IMR-90 (cell line): ENCODE measurements around the gene PNMA6E. TPM values are rescaled to one million over a fixed set of nuclear protein-coding genes. Genes with fewer than 3 reads are reported as not detected.

Experiments used
- ATAC-seq: fragments of 200-7000 bp; cut with Tn5 transposase; 2 replicates; pipeline ENCODE4 v1.9.1; 2020; ENCODE audit warnings: low read depth, mild to moderate bottlenecking, moderate library complexity
- BruUV-seq: library from RNA; stranded (reverse); fragments of 400-500 nt; replicated peaks from 2 replicates; lab custom pipeline; 2021; lab: Mats Ljungman, UMichigan
- CTCF ChIA-PET: fragments of 300-600 bp; formaldehyde crosslinking; extraction: SDS; loops from one replicate; lab custom pipeline; 2021; ENCODE audit warnings: antibody characterized with exemption; lab: Yijun Ruan, JAX
- POLR2A ChIA-PET: fragments of 300-600 bp; sonication (Branson Sonifier 250); formaldehyde crosslinking; loops from one replicate; lab custom pipeline; 2022; ENCODE audit warnings: antibody characterized with exemption; ENCODE audit not compliant: unreplicated experiment; lab: Charles Lee
- DNase-seq: peaks from one replicate; pipeline ENCODE4 v3.0.0; 2013
- H2AFZ ChIP-seq: replicated peaks from 2 replicates; pipeline ENCODE3; 2013; ENCODE audit warnings: low read length, mild to moderate bottlenecking; ENCODE audit not compliant: poor library complexity
- H2AK5ac ChIP-seq: 2 replicates; pipeline ENCODE4 v1.6.1; 2013; ENCODE audit warnings: low read depth, low read length, inconsistent platforms
- H2AK9ac ChIP-seq: replicated peaks from 2 replicates; pipeline ENCODE3; 2013; ENCODE audit warnings: mild to moderate bottlenecking, low read depth, low read length, moderate library complexity; ENCODE audit not compliant: poor library complexity
- H2BK120ac ChIP-seq: 2 replicates; pipeline ENCODE4 v1.6.1; 2013; ENCODE audit warnings: low read depth, low read length, inconsistent platforms
- H2BK15ac ChIP-seq: 3 replicates; pipeline ENCODE4 v1.6.1; 2013; ENCODE audit warnings: low read depth, low read length, inconsistent platforms
- H2BK20ac ChIP-seq: 2 replicates; pipeline ENCODE4 v1.6.1; 2013; ENCODE audit warnings: low read depth, mild to moderate bottlenecking, inconsistent platforms, low read length, moderate library complexity
- H2BK5ac ChIP-seq: 2 replicates; pipeline ENCODE4 v1.6.1; 2013; ENCODE audit warnings: mild to moderate bottlenecking, low read depth, low read length, inconsistent platforms; ENCODE audit not compliant: poor library complexity, severe bottlenecking
- H3K14ac ChIP-seq: replicated peaks from 2 replicates; pipeline ENCODE4 v1.6.1; 2013; ENCODE audit warnings: low read depth, low read length, inconsistent platforms
- H3K18ac ChIP-seq: 2 replicates; pipeline ENCODE4 v1.6.1; 2013; ENCODE audit warnings: low read depth, low read length, control low read depth
- H3K23ac ChIP-seq: 2 replicates; pipeline ENCODE4 v1.6.1; 2013; ENCODE audit warnings: low read depth, low read length, inconsistent platforms
- H3K27ac ChIP-seq: 2 replicates; pipeline ENCODE4 v1.5.1; 2013; ENCODE audit warnings: mild to moderate bottlenecking, control low read depth, low read length; ENCODE audit not compliant: insufficient read depth
- H3K27me3 ChIP-seq: 2 replicates; pipeline ENCODE4 v1.6.1; 2013; ENCODE audit warnings: low read length; ENCODE audit not compliant: control insufficient read depth, insufficient read depth
- H3K36me3 ChIP-seq: 2 replicates; pipeline ENCODE4 v1.6.1; 2013; ENCODE audit warnings: low read length, mixed read lengths; ENCODE audit not compliant: control insufficient read depth, insufficient read depth
- H3K4ac ChIP-seq: 2 replicates; pipeline ENCODE4 v1.6.1; 2013; ENCODE audit warnings: low read depth, low read length, inconsistent platforms
- H3K4me1 ChIP-seq: 2 replicates; pipeline ENCODE4 v1.6.1; 2013; ENCODE audit warnings: low read length, mixed read lengths; ENCODE audit not compliant: control insufficient read depth, insufficient read depth
- H3K4me2 ChIP-seq: 2 replicates; pipeline ENCODE4 v1.6.1; 2013; ENCODE audit warnings: low read depth, mild to moderate bottlenecking, control low read depth, low read length, moderate library complexity
- H3K4me3 ChIP-seq: 2 replicates; pipeline ENCODE4 v1.5.1; 2013; ENCODE audit warnings: low read depth, mild to moderate bottlenecking, control low read depth, low read length, moderate library complexity; ENCODE audit not compliant: insufficient read depth
- H3K56ac ChIP-seq: 2 replicates; pipeline ENCODE4 v1.6.1; 2013; ENCODE audit warnings: low read length, inconsistent platforms; ENCODE audit not compliant: insufficient read depth; ENCODE audit errors: extremely low read depth
- H3K79me1 ChIP-seq, 2 experiments: 2 replicates each; pipeline ENCODE4 v1.6.1; 2013; ENCODE audit warnings: low read length in 2 of 2, inconsistent platforms in 1 of 2, low read depth in 1 of 2
- H3K9ac ChIP-seq: 2 replicates; pipeline ENCODE4 v1.6.1; 2013; ENCODE audit warnings: low read depth, low read length, control low read depth
- H3K9me1 ChIP-seq: 2 replicates; pipeline ENCODE4 v1.6.1; 2013; ENCODE audit warnings: low read length, inconsistent platforms; ENCODE audit not compliant: insufficient read depth
- H3K9me3 ChIP-seq: 2 replicates; pipeline ENCODE4 v1.6.1; 2013; ENCODE audit warnings: low read length; ENCODE audit not compliant: control insufficient read depth, insufficient read depth
- H4K20me1 ChIP-seq: 2 replicates; pipeline ENCODE4 v1.6.1; 2013; ENCODE audit warnings: low read length, inconsistent platforms; ENCODE audit not compliant: insufficient read depth
- H4K5ac ChIP-seq: 2 replicates; pipeline ENCODE4 v1.6.1; 2013; ENCODE audit warnings: mild to moderate bottlenecking, low read depth, low read length, control low read depth
- H4K8ac ChIP-seq, 2 experiments: 2 replicates each; pipeline ENCODE4 v1.6.1; 2013; ENCODE audit warnings: low read depth in 2 of 2, low read length in 2 of 2, control low read depth in 1 of 2, inconsistent platforms in 1 of 2
- H4K91ac ChIP-seq: 2 replicates; pipeline ENCODE4 v1.6.1; 2013; ENCODE audit warnings: low read depth, low read length, inconsistent platforms; ENCODE audit not compliant: insufficient read depth
- BHLHE40 ChIP-seq: fragments of 150-350 bp; IDR thresholded peaks from 2 replicates; pipeline ENCODE4 v1.6.1; 2016; ENCODE audit warnings: mild to moderate bottlenecking, low read depth, low read length
- CEBPB ChIP-seq: IDR thresholded peaks from 2 replicates; pipeline ENCODE4 v1.6.1; 2012; ENCODE audit warnings: low read depth, low read length, improper control_type of control experiment
- MAFK ChIP-seq: IDR thresholded peaks from 2 replicates; pipeline ENCODE4 v1.6.1; 2012; ENCODE audit warnings: low read depth, low read length, improper control_type of control experiment
- MAZ ChIP-seq: IDR thresholded peaks from 2 replicates; pipeline ENCODE4 v1.6.1; 2012; ENCODE audit warnings: low read depth, mild to moderate bottlenecking, low read length, improper control_type of control experiment, moderate library complexity, borderline replicate concordance
- MXI1 ChIP-seq: IDR thresholded peaks from 2 replicates; pipeline ENCODE4 v1.6.1; 2012; ENCODE audit warnings: low read depth, mild to moderate bottlenecking, low read length, moderate library complexity, borderline replicate concordance
- NFE2L2 ChIP-seq: fragments of 150-350 bp; IDR thresholded peaks from 2 replicates; pipeline ENCODE4 v1.6.1; 2016; ENCODE audit warnings: low read depth, mild to moderate bottlenecking, low read length
- POLR2A ChIP-seq: IDR thresholded peaks from 2 replicates; pipeline ENCODE4 v1.6.1; 2012; ENCODE audit warnings: mild to moderate bottlenecking, low read depth, low read length
- RCOR1 ChIP-seq: IDR thresholded peaks from 2 replicates; pipeline ENCODE4 v1.6.1; 2012; ENCODE audit warnings: mild to moderate bottlenecking, low read length, improper control_type of control experiment; ENCODE audit not compliant: insufficient replicate concordance
- RFX5 ChIP-seq: IDR thresholded peaks from 2 replicates; pipeline ENCODE4 v1.8.0; 2012; ENCODE audit warnings: low read depth, mild to moderate bottlenecking, low read length, moderate library complexity
- SMC3 ChIP-seq: fragments of 150-350 bp; IDR thresholded peaks from 2 replicates; pipeline ENCODE4 v1.6.1; 2016; ENCODE audit warnings: low read depth, mild to moderate bottlenecking, antibody characterized with exemption, low read length, moderate library complexity
- WGBS, 2 experiments: methylation state at CpG; one replicate each; pipeline versions ENCODE4 v1.1.5 to v1.1.7; 2013; ENCODE audit warnings: missing lambda C conversion rate in 2 of 2; ENCODE audit not compliant: insufficient read length in 1 of 2; ENCODE audit errors: extremely low coverage in 2 of 2; 5-methylcytosine and 5-hydroxymethylcytosine counted together
- dilution Hi-C: fragments of 300-500 bp; cut with HindIII; formaldehyde crosslinking; loops from one replicate; pipeline ENCODE4 v1.14.3; 2018; ENCODE audit warnings: low sequenced_read_pairs; ENCODE audit not compliant: unreplicated experiment
- in situ Hi-C: fragments of 300-500 bp; cut with MboI; formaldehyde crosslinking; loops from 3 replicates; pipeline ENCODE4 v1.14.3; 2019; ENCODE audit warnings: low sequenced_read_pairs, inconsistent platforms, mixed read lengths
- intact Hi-C: fragments of 100-400 bp; cut with micrococcal nuclease; formaldehyde crosslinking; loops from 2 replicates; pipeline ENCODE4 v1.10.0; 2022
- polyA plus RNA-seq, 3 experiments: library from polyadenylated mRNA; depleted of rRNA; stranded (reverse); fragments of >200 nt; gene quantifications; 2 replicates each; pipeline ENCODE4 v1.2.3, GENCODE V29; 2012; ENCODE audit warnings: low replicate concordance in 1 of 3
- total RNA-seq: library from RNA; depleted of rRNA; stranded (reverse); fragments of >200 nt; gene quantifications from 2 replicates; pipeline ENCODE4 v1.2.3, GENCODE V29; 2012
- TF ChIP-seq, protein P1 (sequence below): conservative IDR thresholded peaks from 2 replicates; pipeline ENCODE4 v1.5.1; 2012; ENCODE audit warnings: mild to moderate bottlenecking, low read depth, low read length, improper control_type of control experiment
- TF ChIP-seq, protein P2 (sequence below): fragments of 150-350 bp; IDR thresholded peaks from 2 replicates; pipeline ENCODE4 v1.6.1; 2017; ENCODE audit warnings: mild to moderate bottlenecking, antibody characterized with exemption, low read length, low read depth
- TF ChIP-seq, protein P3 (sequence below): fragments of 150-350 bp; IDR thresholded peaks from 2 replicates; pipeline ENCODE4 v1.6.1; 2016; ENCODE audit warnings: low read depth, mild to moderate bottlenecking, low read length, moderate library complexity, borderline replicate concordance

The PNMA6E gene
- total and polyA plus RNA-seq, 2 of the 4 experiments (the other 2 are of a cell fraction), result not detected

DNA sequence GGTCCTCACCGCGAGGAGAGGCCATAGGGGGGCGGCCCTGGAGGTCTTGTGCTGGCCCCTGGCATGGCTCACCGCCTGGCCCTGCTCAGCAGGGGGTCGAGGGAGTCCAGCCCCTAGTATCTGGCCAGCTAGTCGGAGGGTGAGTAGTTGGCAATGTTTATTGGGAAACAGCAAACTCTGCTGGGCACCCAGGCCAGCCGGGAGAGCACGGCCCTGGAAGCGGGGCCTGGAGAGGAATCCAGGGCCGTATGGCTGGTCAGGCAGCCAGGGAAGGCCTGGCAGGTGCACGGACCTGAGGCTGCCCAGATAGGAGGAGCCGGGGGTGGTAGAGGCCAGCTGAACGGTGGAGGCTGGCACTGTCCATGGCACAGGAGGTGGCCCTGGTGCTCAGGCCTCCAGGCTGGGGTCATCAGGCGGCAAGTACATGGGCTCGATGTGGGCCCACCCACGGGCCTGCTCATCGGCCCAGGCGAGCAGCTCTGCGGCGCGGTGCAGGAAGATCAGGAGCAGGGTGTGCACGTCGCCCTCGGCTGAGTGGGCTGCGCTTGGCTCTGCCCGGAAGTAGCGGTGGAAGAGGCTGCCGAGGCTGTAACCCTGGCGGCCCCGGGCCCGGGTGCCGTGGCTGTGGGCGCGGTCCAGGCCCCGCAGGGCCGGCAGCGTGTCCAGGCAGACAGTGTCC, 43.3 kb upstream of the PNMA6E start:
- no peaks in the 10 kb centered on the region for H3K36me3 ChIP-seq
- in situ Hi-C loops (no loop called here), intact Hi-C loops (no loop called here), dilution Hi-C loops (no loop called here)
- no peak overlapping the region for H3K4me2 ChIP-seq
- no peak overlapping the region for H4K5ac ChIP-seq
- WGBS, 2 experiments, result 87% methylated on average over 27 of the region's 37 CpGs; no CpG with 5 or more reads in 1 of the 2 experiments
- no peak overlapping the region for H2BK5ac ChIP-seq
- no peak overlapping the region for H3K18ac ChIP-seq
- no peak overlapping the region for H4K91ac ChIP-seq
- no peak for ATAC-seq
- peaks cover 3% of the 10 kb centered on the region for H3K27me3 ChIP-seq
- no peak overlapping the region for H3K14ac ChIP-seq
- no peak overlapping the region for H2BK20ac ChIP-seq
- H4K20me1 ChIP-seq, result no peaks in the 10 kb centered on the region; the same call in 1 of the 2 replicates
- no peak for DNase-seq
- no peaks in the 10 kb centered on the region for H3K9me1 ChIP-seq
- CTCF ChIA-PET, result no interaction called here
- H2AFZ ChIP-seq, result no peak overlapping the region
- no peak overlapping the region for H4K8ac ChIP-seq
- H2BK15ac ChIP-seq, result no peak overlapping the region
- H3K4me1 ChIP-seq, result no peaks in the 10 kb centered on the region
- no peak overlapping the region for H3K23ac ChIP-seq
- no TSS peak for BruUV-seq
- no peak overlapping the region for H3K4me3 ChIP-seq
- no peak overlapping the region for H2AK5ac ChIP-seq
- no peak overlapping the region for H2BK120ac ChIP-seq
- no peak overlapping the region for H3K9ac ChIP-seq
- peaks cover 5% of the 10 kb centered on the region for H3K9me3 ChIP-seq
- TF ChIP-seq MXI1, result no peak
- no peak for TF ChIP-seq CEBPB
- no peak for TF ChIP-seq MAFK
- no peak for TF ChIP-seq POLR2A
- TF ChIP-seq, protein P1, sequence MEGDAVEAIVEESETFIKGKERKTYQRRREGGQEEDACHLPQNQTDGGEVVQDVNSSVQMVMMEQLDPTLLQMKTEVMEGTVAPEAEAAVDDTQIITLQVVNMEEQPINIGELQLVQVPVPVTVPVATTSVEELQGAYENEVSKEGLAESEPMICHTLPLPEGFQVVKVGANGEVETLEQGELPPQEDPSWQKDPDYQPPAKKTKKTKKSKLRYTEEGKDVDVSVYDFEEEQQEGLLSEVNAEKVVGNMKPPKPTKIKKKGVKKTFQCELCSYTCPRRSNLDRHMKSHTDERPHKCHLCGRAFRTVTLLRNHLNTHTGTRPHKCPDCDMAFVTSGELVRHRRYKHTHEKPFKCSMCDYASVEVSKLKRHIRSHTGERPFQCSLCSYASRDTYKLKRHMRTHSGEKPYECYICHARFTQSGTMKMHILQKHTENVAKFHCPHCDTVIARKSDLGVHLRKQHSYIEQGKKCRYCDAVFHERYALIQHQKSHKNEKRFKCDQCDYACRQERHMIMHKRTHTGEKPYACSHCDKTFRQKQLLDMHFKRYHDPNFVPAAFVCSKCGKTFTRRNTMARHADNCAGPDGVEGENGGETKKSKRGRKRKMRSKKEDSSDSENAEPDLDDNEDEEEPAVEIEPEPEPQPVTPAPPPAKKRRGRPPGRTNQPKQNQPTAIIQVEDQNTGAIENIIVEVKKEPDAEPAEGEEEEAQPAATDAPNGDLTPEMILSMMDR, result no peak
- no peak for TF ChIP-seq SMC3
- TF ChIP-seq MAZ, result no peak
- TF ChIP-seq RCOR1, result no peak
- TF ChIP-seq, protein P2, sequence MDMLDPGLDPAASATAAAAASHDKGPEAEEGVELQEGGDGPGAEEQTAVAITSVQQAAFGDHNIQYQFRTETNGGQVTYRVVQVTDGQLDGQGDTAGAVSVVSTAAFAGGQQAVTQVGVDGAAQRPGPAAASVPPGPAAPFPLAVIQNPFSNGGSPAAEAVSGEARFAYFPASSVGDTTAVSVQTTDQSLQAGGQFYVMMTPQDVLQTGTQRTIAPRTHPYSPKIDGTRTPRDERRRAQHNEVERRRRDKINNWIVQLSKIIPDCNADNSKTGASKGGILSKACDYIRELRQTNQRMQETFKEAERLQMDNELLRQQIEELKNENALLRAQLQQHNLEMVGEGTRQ, result no peak
- no peak for TF ChIP-seq BHLHE40
- no peak for TF ChIP-seq NFE2L2
- TF ChIP-seq, protein P3, sequence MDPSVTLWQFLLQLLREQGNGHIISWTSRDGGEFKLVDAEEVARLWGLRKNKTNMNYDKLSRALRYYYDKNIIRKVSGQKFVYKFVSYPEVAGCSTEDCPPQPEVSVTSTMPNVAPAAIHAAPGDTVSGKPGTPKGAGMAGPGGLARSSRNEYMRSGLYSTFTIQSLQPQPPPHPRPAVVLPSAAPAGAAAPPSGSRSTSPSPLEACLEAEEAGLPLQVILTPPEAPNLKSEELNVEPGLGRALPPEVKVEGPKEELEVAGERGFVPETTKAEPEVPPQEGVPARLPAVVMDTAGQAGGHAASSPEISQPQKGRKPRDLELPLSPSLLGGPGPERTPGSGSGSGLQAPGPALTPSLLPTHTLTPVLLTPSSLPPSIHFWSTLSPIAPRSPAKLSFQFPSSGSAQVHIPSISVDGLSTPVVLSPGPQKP, result no peak
- TF ChIP-seq RFX5, result no peak
- no peaks in the 10 kb centered on the region for H3K79me1 ChIP-seq
- no peak overlapping the region for H2AK9ac ChIP-seq
- POLR2A ChIA-PET, result no interaction called here
- H3K56ac ChIP-seq, result no peak overlapping the region
- H3K27ac ChIP-seq, result no peak overlapping the region
- no peak overlapping the region for H3K4ac ChIP-seq
